ENCODE measurements around the gene NAP1L5. TPM values are rescaled to one million over a fixed set of nuclear protein-coding genes. Genes with fewer than 3 reads are reported as not detected.

Gene NAP1L5
- total and polyA plus RNA-seq, 2 of the 13 experiments (the other 11 are each of a cell fraction or from before 2014, with no cell fraction given), result 1.3 to 1.6 TPM

- Histone ChIP-seq H3K4me1 (ENCODE audit: insufficient read depth, low read length) (no peaks in the 10 kb centered on the region), H3K79me2 (ENCODE audit: insufficient read depth, low read length) (no peaks in the 10 kb centered on the region), H3K9me3 (ENCODE audit: low read length) (no peaks in the 10 kb centered on the region), H3K4me3 (replicated peaks in 1 of 3; ENCODE audit: insufficient read depth in 1 of 3, low read depth in 2 of 3, low read length in 3 of 3) (no peak overlapping the region), H2AFZ (ENCODE audit: low read length) (no peak overlapping the region), H3K27me3 (ENCODE audit: control insufficient read depth in 1 of 2, insufficient read depth in 2 of 2, low read length in 2 of 2) (no peaks in the 10 kb centered on the region; a peak in 1 of 5 replicates), H3K4me2 (ENCODE audit: low read depth, low read length) (no peak overlapping the region), H3K27ac (ENCODE audit: extremely low read length, insufficient read depth, low read length) (no peak overlapping the region), H3K9ac (ENCODE audit: insufficient read depth, low read depth, low read length) (no peak overlapping the region), H4K20me1 (ENCODE audit: insufficient read depth, low read length) (no peaks in the 10 kb centered on the region), H3K36me3 (replicated peaks in 1 of 2; ENCODE audit: control insufficient read depth in 1 of 2, insufficient read depth in 2 of 2, low read length in 2 of 2) (peaks cover 15 to 71% of the 10 kb centered on the region in 2 experiments)
- TF ChIP-seq GATA4 (IDR thresholded peaks at IDR 0.05; ENCODE audit: borderline replicate concordance, low read depth), result no peak
- TF ChIP-seq ZNF547 (CRISPR knock-in tag; IDR thresholded peaks at IDR 0.05), result no peak
- no peak for TF ChIP-seq KDM4B (CRISPR knock-in tag; IDR thresholded peaks at IDR 0.05)
- TF ChIP-seq, protein P1, sequence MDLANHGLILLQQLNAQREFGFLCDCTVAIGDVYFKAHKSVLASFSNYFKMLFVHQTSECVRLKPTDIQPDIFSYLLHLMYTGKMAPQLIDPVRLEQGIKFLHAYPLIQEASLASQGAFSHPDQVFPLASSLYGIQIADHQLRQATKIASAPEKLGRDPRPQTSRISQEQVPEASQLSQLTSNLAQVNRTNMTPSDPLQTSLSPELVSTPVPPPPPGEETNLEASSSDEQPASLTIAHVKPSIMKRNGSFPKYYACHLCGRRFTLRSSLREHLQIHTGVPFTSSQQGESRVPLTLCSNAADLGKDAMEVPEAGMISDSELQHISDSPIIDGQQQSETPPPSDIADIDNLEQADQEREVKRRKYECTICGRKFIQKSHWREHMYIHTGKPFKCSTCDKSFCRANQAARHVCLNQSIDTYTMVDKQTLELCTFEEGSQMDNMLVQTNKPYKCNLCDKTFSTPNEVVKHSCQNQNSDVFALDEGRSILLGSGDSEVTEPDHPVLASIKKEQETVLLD (CRISPR knock-in tag; IDR thresholded peaks at IDR 0.05; ENCODE audit: low read depth), result no peak
- TF ChIP-seq NFAT5 (CRISPR knock-in tag; IDR thresholded peaks at IDR 0.05), result no peak
- TF ChIP-seq ZNF569 (CRISPR knock-in tag; IDR thresholded peaks at IDR 0.05; ENCODE audit: borderline replicate concordance), result no peak
- no peak for TF ChIP-seq POLR2G (IDR thresholded peaks at IDR 0.05; ENCODE audit: low read depth, low read length)
- no peak for TF ChIP-seq ZNF607 (CRISPR knock-in tag; IDR thresholded peaks at IDR 0.05; ENCODE audit: borderline replicate concordance)
- TF ChIP-seq HMG20A (CRISPR knock-in tag; IDR thresholded peaks at IDR 0.05; ENCODE audit: borderline replicate concordance), result no peak
- TF ChIP-seq, protein P2, sequence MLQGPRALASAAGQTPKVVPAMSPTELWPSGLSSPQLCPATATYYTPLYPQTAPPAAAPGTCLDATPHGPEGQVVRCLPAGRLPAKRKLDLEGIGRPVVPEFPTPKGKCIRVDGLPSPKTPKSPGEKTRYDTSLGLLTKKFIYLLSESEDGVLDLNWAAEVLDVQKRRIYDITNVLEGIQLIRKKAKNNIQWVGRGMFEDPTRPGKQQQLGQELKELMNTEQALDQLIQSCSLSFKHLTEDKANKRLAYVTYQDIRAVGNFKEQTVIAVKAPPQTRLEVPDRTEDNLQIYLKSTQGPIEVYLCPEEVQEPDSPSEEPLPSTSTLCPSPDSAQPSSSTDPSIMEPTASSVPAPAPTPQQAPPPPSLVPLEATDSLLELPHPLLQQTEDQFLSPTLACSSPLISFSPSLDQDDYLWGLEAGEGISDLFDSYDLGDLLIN (CRISPR knock-in tag; IDR thresholded peaks at IDR 0.05; ENCODE audit: borderline replicate concordance), result no peak
- TF ChIP-seq ZNF841 (CRISPR knock-in tag; IDR thresholded peaks at IDR 0.05; ENCODE audit: borderline replicate concordance), result no peak
- no peak for TF ChIP-seq PRMT3 (CRISPR knock-in tag; IDR thresholded peaks at IDR 0.05; ENCODE audit: borderline replicate concordance, low read depth)
- no peak for TF ChIP-seq NFATC3 (CRISPR knock-in tag; IDR thresholded peaks at IDR 0.05)
- in situ Hi-C loops (cut with HindIII; ENCODE audit: extremely low pct_ligation_motif_present, low pct_unique_long_range_greater_than_20kb) (no loop called here), intact Hi-C loops (cut with micrococcal nuclease; ENCODE audit: unreplicated experiment) (no loop called here)
- FAIRE-seq, result no peak
- ATAC-seq, result no peak
- POLR2A ChIA-PET, result no interaction called here
- DNase-seq (ENCODE audit: low spot score), result no peak
- WGBS (ENCODE audit: low lambda C conversion rate), result 75% methylated on average over 5 of the region's 5 CpGs
- CTCF ChIA-PET (ENCODE audit: low intra/inter-chr PET ratio, low total read pairs), result no interaction called here
- BruUV-seq (replicated peaks), result no TSS peak
Measured at GRCh38 chr4:88746206-88746605, 48.6 kb upstream of the NAP1L5 start.

Measured in HepG2 (cell line).